SK-N-SH treated with all-trans-retinoic acid at 6 μM for 48 hours (cell line): ENCODE data around the gene GET4.

Source experiments
- CSDC2 ChIP-seq: fragments of 250-450 bp; sonication (Bioruptor Pico); IDR thresholded peaks from 2 replicates; pipeline ENCODE4 v1.5.0; 2020; ENCODE audit warnings: mild to moderate bottlenecking, moderate library complexity
- ZFP30 ChIP-seq: fragments of 450-650 bp; formaldehyde crosslinking; IDR thresholded peaks from 2 replicates; pipeline ENCODE4 v1.5.0; 2022; ENCODE audit warnings: mild to moderate bottlenecking, moderate library complexity
- ZNF70 ChIP-seq: fragments of 450-650 bp; formaldehyde crosslinking; IDR thresholded peaks from 2 replicates; pipeline ENCODE4 v1.5.0; 2020; ENCODE audit warnings: mild to moderate bottlenecking, moderate library complexity

GRCh38 chr7:874031-874749 lies 2.2 kb upstream of the GET4 start:
- no peak for TF ChIP-seq CSDC2 (CRISPR knock-in tag)
- TF ChIP-seq ZFP30 (CRISPR knock-in tag) = no peak
- TF ChIP-seq ZNF70 = no peak
